ENCODE data around the gene NRG4. TPM values are rescaled to one million over a fixed set of nuclear protein-coding genes. Genes with fewer than 3 reads are reported as not detected.
"Not testable (repeated sequence)": the region's sequence is repeated elsewhere in the genome, so short reads cannot be mapped to it uniquely, and the experiment has no call there.

NRG4 gene
- total RNA-seq, 1 donor from 2014 or later, result 3.2 TPM

DNA sequence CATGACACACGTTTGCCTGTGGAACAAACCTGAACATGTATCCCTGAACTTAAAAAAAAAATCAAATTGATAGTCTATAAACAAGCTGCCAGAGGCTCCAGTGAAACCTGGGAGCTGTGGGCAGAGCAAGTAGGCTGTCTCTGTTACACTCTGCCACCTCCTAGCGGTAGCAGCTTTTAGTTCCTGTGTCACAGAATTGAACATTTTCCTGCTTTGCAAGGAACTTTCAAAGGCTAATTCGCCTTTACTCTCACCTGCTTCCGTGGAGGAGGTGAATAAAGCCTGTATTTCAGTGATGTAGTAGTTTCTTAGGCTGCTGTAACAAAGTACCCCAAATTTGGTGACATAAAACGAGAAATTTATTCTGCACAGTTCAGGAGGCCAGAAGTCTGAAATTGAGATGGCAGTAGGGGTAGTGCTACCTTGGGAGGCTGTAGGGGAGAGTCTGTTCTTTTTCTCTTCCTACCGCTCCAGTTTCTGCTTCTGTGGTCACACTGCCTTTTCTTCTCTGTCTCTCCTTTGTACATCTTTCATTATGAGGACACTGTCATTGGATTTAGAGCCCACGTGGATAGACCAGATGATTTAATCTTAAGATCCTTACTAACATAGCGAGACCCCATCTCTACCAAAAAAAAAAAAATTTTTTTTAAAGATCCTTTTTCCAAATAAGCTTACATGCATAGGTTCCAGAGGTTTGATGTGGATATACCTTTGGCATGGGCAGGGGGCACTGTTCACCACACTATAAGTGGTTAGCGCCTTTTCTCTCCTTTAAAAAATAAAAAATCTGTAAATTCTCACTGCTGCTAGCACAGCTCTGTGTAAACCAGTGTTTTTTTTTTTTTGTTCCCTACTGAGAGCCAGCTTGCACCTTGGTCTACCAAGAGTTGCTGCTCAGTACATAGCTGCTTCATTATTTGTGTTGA lies 83.3 kb downstream of the NRG4 start:
- ATAC-seq, result peak; percentile 30
- DNase-seq (ENCODE audit: low spot score), result no peak

- no peak for ATAC-seq
- DNase-seq (ENCODE audit: low spot score), result no peak
Observed at GRCh38 chr15:75927601-75928000, 84.6 kb downstream of the NRG4 start.

DNA sequence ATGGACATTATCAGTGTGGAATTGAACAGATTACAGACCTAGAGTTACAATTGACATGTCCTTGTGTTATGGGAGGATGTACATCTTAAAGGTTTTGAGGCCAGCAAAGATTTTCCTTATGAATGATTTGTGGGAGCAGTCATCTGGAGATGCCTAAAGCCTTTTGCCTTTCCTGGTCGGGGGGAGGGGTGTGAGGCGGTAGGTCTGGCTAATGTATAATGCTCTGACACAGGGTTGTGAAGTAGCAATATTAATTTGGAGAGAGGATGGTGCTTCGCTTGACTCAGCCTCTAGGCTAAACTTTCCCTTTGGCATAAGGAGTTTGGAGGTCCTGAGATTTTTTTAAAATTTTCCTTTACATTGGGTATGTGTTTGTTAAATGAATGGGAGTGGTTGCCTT lies 85.3 kb downstream of the NRG4 start:
- no peak for DNase-seq (ENCODE audit: low spot score)
- no peak for ATAC-seq

GRCh38 chr15:75925440-75925839 lies 86.8 kb downstream of the NRG4 start:
- no peak for DNase-seq (ENCODE audit: low spot score)
- ATAC-seq, result no peak

DNA sequence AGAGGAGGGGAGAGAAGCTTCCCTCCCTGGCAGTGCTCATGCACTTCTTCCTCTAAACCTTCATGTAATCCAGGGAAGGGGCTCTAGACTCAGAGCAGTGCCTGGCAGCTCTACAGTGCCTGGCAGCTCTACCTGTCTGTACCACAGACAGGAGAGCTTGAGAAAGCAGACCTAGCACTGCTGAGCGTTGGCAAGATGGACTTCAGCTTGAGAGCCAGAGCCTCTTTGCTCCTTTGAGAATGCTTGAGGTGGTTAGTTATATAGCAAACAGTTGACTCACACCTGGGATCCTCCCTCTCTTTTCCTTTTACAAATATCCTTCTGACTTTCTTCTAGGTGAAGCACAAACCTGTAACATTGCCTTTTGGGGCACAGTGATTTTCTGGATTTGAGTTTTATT lies 87.6 kb downstream of the NRG4 start:
- ATAC-seq, result no peak
- DNase-seq (ENCODE audit: low spot score), result no peak

- DNase-seq (ENCODE audit: low spot score) (no peak), ATAC-seq (no peak)
Observed at GRCh38 chr15:75923756-75924155, 88.5 kb downstream of the NRG4 start.

GRCh38 chr15:75921732-75922703 lies 90.2 kb downstream of the NRG4 start:
- peak; percentile 72 for ATAC-seq

DNA sequence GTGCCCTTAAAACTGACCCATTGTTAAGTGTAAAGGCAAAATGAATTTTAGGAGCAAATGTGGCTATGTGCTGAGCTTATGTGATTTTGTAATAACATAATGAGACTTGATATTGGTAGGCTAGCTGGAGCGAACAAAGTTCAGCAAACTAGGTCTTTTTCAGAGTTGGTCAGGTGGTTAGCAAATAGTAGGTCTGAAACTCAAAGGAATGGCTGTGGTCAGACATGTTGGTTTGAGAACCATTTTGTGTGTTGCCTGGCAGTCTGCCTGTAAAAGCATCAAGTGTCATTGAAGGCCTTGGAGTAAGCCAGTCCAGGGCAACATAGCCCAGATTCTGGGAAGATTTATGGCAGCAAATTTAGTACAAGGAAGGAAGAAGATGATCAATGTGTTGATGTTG lies 92.1 kb downstream of the NRG4 start:
- ATAC-seq, result peak; percentile 58
- no peak for DNase-seq (ENCODE audit: low spot score)

More at GRCh38 chr15:75921732-75922703, 90.2 kb downstream of the NRG4 start:
- no peak for DNase-seq (ENCODE audit: low spot score)

- no peak for ATAC-seq
- no peak for DNase-seq (ENCODE audit: low spot score)
Observed at GRCh38 chr15:75918135-75918534, 94.1 kb downstream of the NRG4 start.

DNA sequence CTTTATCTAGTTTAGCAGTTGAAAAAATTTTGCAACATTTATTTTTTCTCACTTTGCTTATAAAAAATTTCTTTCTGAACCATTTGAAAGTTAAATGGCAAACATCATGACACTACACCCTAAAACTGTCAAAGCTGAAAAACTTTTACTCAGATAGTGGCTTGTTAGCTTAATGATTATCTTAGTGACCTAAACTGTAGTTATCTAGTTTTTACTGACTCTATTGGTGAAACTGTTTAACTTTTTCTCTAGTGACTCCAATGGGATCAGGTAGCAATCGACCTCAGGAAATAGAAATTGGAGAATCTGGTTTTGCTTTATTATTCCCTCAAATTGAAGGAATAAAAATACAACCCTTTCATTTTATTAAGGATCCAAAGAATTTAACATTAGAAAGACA lies 95.2 kb downstream of the NRG4 start:
- DNase-seq (ENCODE audit: low spot score) (no peak), ATAC-seq (no peak)

DNA sequence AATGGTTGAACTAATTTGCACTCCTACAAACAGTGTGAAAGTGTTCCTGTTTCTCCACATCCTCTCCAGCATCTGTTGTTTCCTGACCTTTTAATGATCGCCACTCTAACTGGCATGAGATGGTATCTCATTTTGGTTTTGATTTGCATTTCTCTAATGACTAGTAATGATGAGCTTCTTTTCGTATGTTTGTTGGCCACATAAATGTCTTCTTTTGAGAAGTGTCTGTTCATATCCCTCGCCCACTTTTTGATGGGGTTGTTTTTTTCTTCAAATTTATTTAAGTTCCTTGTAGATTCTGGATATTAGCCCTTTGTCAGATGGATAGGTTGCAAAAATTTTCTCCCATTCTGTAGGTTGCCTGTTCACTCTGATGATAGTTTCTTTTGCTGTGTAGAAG lies 101.9 kb downstream of the NRG4 start:
- ATAC-seq; DNase-seq (ENCODE audit: low spot score): not testable (repeated sequence)

GRCh38 chr15:75905231-75905630 lies 107.0 kb downstream of the NRG4 start:
- ATAC-seq, result no peak
- DNase-seq (ENCODE audit: low spot score), result no peak

DNA sequence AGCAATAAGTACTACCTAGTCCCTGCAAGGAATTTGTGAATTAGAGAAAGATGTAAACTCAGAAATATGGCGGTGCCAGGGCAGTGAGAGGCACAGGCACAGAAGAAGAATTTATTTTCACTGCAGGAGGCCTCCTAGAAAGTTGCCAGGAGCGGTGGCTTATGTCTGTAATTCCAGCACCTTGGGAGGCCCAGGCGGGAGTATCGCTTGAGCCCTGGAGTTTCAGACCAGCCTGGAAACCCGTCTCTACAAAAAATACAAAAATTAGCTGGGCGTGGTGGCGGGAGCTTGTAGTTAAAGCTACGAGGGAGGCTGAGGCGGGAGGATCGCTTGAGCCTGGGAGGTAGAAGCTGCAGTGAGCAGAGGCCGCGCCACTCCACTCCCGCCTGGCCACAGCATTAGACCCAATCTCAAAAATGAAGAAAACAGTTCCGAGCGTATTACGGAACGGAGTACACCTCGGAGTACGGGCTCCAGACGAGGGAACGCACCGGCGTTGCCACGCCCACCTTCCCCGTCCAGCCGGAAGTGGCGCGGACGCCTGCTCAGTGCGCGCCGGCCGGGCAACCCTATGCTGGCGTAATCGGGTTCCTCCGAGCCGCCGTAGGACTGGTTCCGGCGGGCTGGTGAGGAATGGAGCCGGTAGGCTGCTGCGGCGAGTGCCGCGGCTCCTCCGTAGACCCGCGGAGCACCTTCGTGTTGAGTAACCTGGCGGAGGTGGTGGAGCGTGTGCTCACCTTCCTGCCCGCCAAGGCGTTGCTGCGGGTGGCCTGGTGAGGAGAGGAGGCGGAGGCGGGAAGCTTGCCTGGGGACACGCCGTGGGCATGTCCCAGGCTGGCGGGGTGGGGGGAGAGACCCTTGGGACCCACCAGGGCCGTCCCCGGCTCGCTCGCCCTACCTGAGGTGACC lies 108.6 kb downstream of the NRG4 start, which contains the start of gene FBXO22:
Gene FBXO22 (plus strand): TSS at position 548 of the 909 bp plus-strand sequence. CDS start 86 bp downstream, at position 634.
- DNase-seq (ENCODE audit: low spot score) (peak; percentile 94), ATAC-seq (peak; percentile 95)

DNA sequence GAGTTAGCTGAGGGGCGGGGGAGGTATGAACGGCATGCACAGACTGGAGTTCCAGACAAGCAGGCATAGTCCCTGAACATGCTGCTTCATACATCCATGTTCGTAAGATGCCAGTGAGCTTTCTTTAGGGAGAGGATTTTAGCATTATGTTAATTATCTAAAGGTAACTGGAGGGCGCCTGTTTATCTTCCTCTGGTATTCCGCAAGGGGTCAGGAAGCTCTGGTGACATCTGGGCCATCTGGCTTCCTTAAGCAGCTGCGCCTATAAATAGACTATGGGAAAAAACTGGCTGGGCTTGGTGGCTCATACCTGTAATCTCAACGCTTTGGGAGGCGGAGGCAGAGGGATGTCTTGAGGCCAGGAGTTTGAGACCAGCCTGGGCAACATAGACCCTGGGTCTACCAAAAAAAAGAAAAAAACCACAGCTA lies 110.1 kb downstream of the NRG4 start:
- ATAC-seq (no peak), DNase-seq (ENCODE audit: low spot score) (no peak)

- no peak for DNase-seq (ENCODE audit: low spot score)
- ATAC-seq, result no peak
Observed at GRCh38 chr15:75900577-75900976, 111.6 kb downstream of the NRG4 start.

GRCh38 chr15:75895731-75896130 lies 116.5 kb downstream of the NRG4 start:
- DNase-seq (ENCODE audit: low spot score) (no peak), ATAC-seq (no peak)

DNA sequence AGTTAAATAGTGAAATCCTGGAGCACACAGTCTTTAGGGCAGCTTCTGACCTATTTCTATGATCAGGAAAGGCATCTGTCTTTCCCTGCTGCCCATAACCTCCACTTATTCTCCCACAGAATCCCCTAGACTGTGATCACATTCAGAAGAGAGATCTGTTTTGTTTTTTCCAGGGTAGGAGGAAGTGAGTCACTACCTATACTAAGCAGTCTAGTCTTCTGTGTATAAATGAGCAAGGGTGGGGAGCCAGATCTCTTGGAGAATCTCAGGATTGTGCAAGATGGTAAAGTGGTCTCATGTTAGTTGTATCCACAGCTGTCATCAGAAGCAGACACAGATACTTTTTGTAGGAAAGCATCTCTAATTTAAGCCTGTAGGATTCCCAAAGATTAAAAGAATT lies 120.3 kb downstream of the NRG4 start:
- ATAC-seq (no peak), DNase-seq (ENCODE audit: low spot score) (no peak)

Measured in left lobe of liver (tissue), 2 donors.